IMR-90 (cell line): Measurements from ENCODE around the gene SPTB. TPM values are rescaled to one million over a fixed set of nuclear protein-coding genes. Genes with fewer than 3 reads are reported as not detected.
A peak's percentile ranks its signal among the peaks of the same experiment; 100 is the strongest.

Experiments used
- ATAC-seq: fragments of 200-7000 bp; cut with Tn5 transposase; 2 replicates; pipeline ENCODE4 v1.9.1; 2020; ENCODE audit warnings: low read depth, mild to moderate bottlenecking, moderate library complexity
- BruUV-seq: library from RNA; stranded (reverse); fragments of 400-500 nt; replicated peaks from 2 replicates; lab custom pipeline; 2021; lab: Mats Ljungman, UMichigan
- CTCF ChIA-PET: fragments of 300-600 bp; formaldehyde crosslinking; extraction: SDS; loops from one replicate; lab custom pipeline; 2021; ENCODE audit warnings: antibody characterized with exemption; lab: Yijun Ruan, JAX
- POLR2A ChIA-PET: fragments of 300-600 bp; sonication (Branson Sonifier 250); formaldehyde crosslinking; loops from one replicate; lab custom pipeline; 2022; ENCODE audit warnings: antibody characterized with exemption; ENCODE audit not compliant: unreplicated experiment; lab: Charles Lee
- DNase-seq: peaks from one replicate; pipeline ENCODE4 v3.0.0; 2013
- H2AFZ ChIP-seq: replicated peaks from 2 replicates; pipeline ENCODE3; 2013; ENCODE audit warnings: low read length, mild to moderate bottlenecking; ENCODE audit not compliant: poor library complexity
- H2AK5ac ChIP-seq: 2 replicates; pipeline ENCODE4 v1.6.1; 2013; ENCODE audit warnings: low read depth, low read length, inconsistent platforms
- H2AK9ac ChIP-seq: replicated peaks from 2 replicates; pipeline ENCODE3; 2013; ENCODE audit warnings: mild to moderate bottlenecking, low read depth, low read length, moderate library complexity; ENCODE audit not compliant: poor library complexity
- H2BK120ac ChIP-seq: 2 replicates; pipeline ENCODE4 v1.6.1; 2013; ENCODE audit warnings: low read depth, low read length, inconsistent platforms
- H2BK15ac ChIP-seq: 3 replicates; pipeline ENCODE4 v1.6.1; 2013; ENCODE audit warnings: low read depth, low read length, inconsistent platforms
- H2BK20ac ChIP-seq: 2 replicates; pipeline ENCODE4 v1.6.1; 2013; ENCODE audit warnings: low read depth, mild to moderate bottlenecking, inconsistent platforms, low read length, moderate library complexity
- H2BK5ac ChIP-seq: 2 replicates; pipeline ENCODE4 v1.6.1; 2013; ENCODE audit warnings: mild to moderate bottlenecking, low read depth, low read length, inconsistent platforms; ENCODE audit not compliant: poor library complexity, severe bottlenecking
- H3K14ac ChIP-seq: replicated peaks from 2 replicates; pipeline ENCODE4 v1.6.1; 2013; ENCODE audit warnings: low read depth, low read length, inconsistent platforms
- H3K18ac ChIP-seq: 2 replicates; pipeline ENCODE4 v1.6.1; 2013; ENCODE audit warnings: low read depth, low read length, control low read depth
- H3K23ac ChIP-seq: 2 replicates; pipeline ENCODE4 v1.6.1; 2013; ENCODE audit warnings: low read depth, low read length, inconsistent platforms
- H3K27ac ChIP-seq: 2 replicates; pipeline ENCODE4 v1.5.1; 2013; ENCODE audit warnings: mild to moderate bottlenecking, control low read depth, low read length; ENCODE audit not compliant: insufficient read depth
- H3K27me3 ChIP-seq: 2 replicates; pipeline ENCODE4 v1.6.1; 2013; ENCODE audit warnings: low read length; ENCODE audit not compliant: control insufficient read depth, insufficient read depth
- H3K36me3 ChIP-seq: 2 replicates; pipeline ENCODE4 v1.6.1; 2013; ENCODE audit warnings: low read length, mixed read lengths; ENCODE audit not compliant: control insufficient read depth, insufficient read depth
- H3K4ac ChIP-seq: 2 replicates; pipeline ENCODE4 v1.6.1; 2013; ENCODE audit warnings: low read depth, low read length, inconsistent platforms
- H3K4me1 ChIP-seq: 2 replicates; pipeline ENCODE4 v1.6.1; 2013; ENCODE audit warnings: low read length, mixed read lengths; ENCODE audit not compliant: control insufficient read depth, insufficient read depth
- H3K4me2 ChIP-seq: 2 replicates; pipeline ENCODE4 v1.6.1; 2013; ENCODE audit warnings: low read depth, mild to moderate bottlenecking, control low read depth, low read length, moderate library complexity
- H3K4me3 ChIP-seq: 2 replicates; pipeline ENCODE4 v1.5.1; 2013; ENCODE audit warnings: low read depth, mild to moderate bottlenecking, control low read depth, low read length, moderate library complexity; ENCODE audit not compliant: insufficient read depth
- H3K56ac ChIP-seq: 2 replicates; pipeline ENCODE4 v1.6.1; 2013; ENCODE audit warnings: low read length, inconsistent platforms; ENCODE audit not compliant: insufficient read depth; ENCODE audit errors: extremely low read depth
- H3K79me1 ChIP-seq, 2 experiments: 2 replicates each; pipeline ENCODE4 v1.6.1; 2013; ENCODE audit warnings: low read length in 2 of 2, inconsistent platforms in 1 of 2, low read depth in 1 of 2
- H3K9ac ChIP-seq: 2 replicates; pipeline ENCODE4 v1.6.1; 2013; ENCODE audit warnings: low read depth, low read length, control low read depth
- H3K9me1 ChIP-seq: 2 replicates; pipeline ENCODE4 v1.6.1; 2013; ENCODE audit warnings: low read length, inconsistent platforms; ENCODE audit not compliant: insufficient read depth
- H3K9me3 ChIP-seq: 2 replicates; pipeline ENCODE4 v1.6.1; 2013; ENCODE audit warnings: low read length; ENCODE audit not compliant: control insufficient read depth, insufficient read depth
- H4K20me1 ChIP-seq: 2 replicates; pipeline ENCODE4 v1.6.1; 2013; ENCODE audit warnings: low read length, inconsistent platforms; ENCODE audit not compliant: insufficient read depth
- H4K5ac ChIP-seq: 2 replicates; pipeline ENCODE4 v1.6.1; 2013; ENCODE audit warnings: mild to moderate bottlenecking, low read depth, low read length, control low read depth
- H4K8ac ChIP-seq, 2 experiments: 2 replicates each; pipeline ENCODE4 v1.6.1; 2013; ENCODE audit warnings: low read depth in 2 of 2, low read length in 2 of 2, control low read depth in 1 of 2, inconsistent platforms in 1 of 2
- H4K91ac ChIP-seq: 2 replicates; pipeline ENCODE4 v1.6.1; 2013; ENCODE audit warnings: low read depth, low read length, inconsistent platforms; ENCODE audit not compliant: insufficient read depth
- FOS ChIP-seq: fragments of 150-350 bp; IDR thresholded peaks from 2 replicates; pipeline ENCODE4 v1.6.1; 2016; ENCODE audit warnings: low read depth, low read length
- MXI1 ChIP-seq: IDR thresholded peaks from 2 replicates; pipeline ENCODE4 v1.6.1; 2012; ENCODE audit warnings: low read depth, mild to moderate bottlenecking, low read length, moderate library complexity, borderline replicate concordance
- POLR2A ChIP-seq: IDR thresholded peaks from 2 replicates; pipeline ENCODE4 v1.6.1; 2012; ENCODE audit warnings: mild to moderate bottlenecking, low read depth, low read length
- RAD21 ChIP-seq: IDR thresholded peaks from 2 replicates; pipeline ENCODE4 v1.6.1; 2012; ENCODE audit warnings: low read length, improper control_type of control experiment
- WGBS, 2 experiments: methylation state at CpG; one replicate each; pipeline versions ENCODE4 v1.1.5 to v1.1.7; 2013; ENCODE audit warnings: missing lambda C conversion rate in 2 of 2; ENCODE audit not compliant: insufficient read length in 1 of 2; ENCODE audit errors: extremely low coverage in 2 of 2; 5-methylcytosine and 5-hydroxymethylcytosine counted together
- dilution Hi-C: fragments of 300-500 bp; cut with HindIII; formaldehyde crosslinking; loops from one replicate; pipeline ENCODE4 v1.14.3; 2018; ENCODE audit warnings: low sequenced_read_pairs; ENCODE audit not compliant: unreplicated experiment
- in situ Hi-C: fragments of 300-500 bp; cut with MboI; formaldehyde crosslinking; loops from 3 replicates; pipeline ENCODE4 v1.14.3; 2019; ENCODE audit warnings: low sequenced_read_pairs, inconsistent platforms, mixed read lengths
- intact Hi-C: fragments of 100-400 bp; cut with micrococcal nuclease; formaldehyde crosslinking; loops from 2 replicates; pipeline ENCODE4 v1.10.0; 2022
- polyA plus RNA-seq, 3 experiments: library from polyadenylated mRNA; depleted of rRNA; stranded (reverse); fragments of >200 nt; gene quantifications; 2 replicates each; pipeline ENCODE4 v1.2.3, GENCODE V29; 2012; ENCODE audit warnings: low replicate concordance in 1 of 3
- total RNA-seq: library from RNA; depleted of rRNA; stranded (reverse); fragments of >200 nt; gene quantifications from 2 replicates; pipeline ENCODE4 v1.2.3, GENCODE V29; 2012

The SPTB gene
- total and polyA plus RNA-seq, 2 of the 4 experiments (the other 2 are of a cell fraction) = under 0.01 to 0.07 TPM

- POLR2A ChIA-PET = no interaction called here
- H3K79me1 ChIP-seq = no peaks in the 10 kb centered on the region
- intact Hi-C loops = no loop called here
- peaks cover 2% of the 10 kb centered on the region for H3K4me1 ChIP-seq
- no peak overlapping the region for H3K18ac ChIP-seq
- no peak overlapping the region for H2BK5ac ChIP-seq
- no peak overlapping the region for H2AK5ac ChIP-seq
- no peaks in the 10 kb centered on the region for H3K9me1 ChIP-seq
- H3K4me2 ChIP-seq = no peak overlapping the region
- dilution Hi-C loops = no loop called here
- no peak overlapping the region for H2BK120ac ChIP-seq
- no peak overlapping the region for H2AK9ac ChIP-seq
- no peak overlapping the region for H3K27ac ChIP-seq
- ATAC-seq (peak; percentile 80), DNase-seq (peak; percentile 64)
- H2BK15ac ChIP-seq = no peak overlapping the region
- H2AFZ ChIP-seq = no peak overlapping the region
- H4K8ac ChIP-seq = no peak overlapping the region
- no TSS peak for BruUV-seq
- H3K9me3 ChIP-seq = no peaks in the 10 kb centered on the region
- in situ Hi-C loops = no loop called here
- H3K36me3 ChIP-seq = no peaks in the 10 kb centered on the region
- no peak overlapping the region for H4K91ac ChIP-seq
- no peak overlapping the region for H3K23ac ChIP-seq
- H3K27me3 ChIP-seq = peaks cover 55% of the 10 kb centered on the region
- H3K4ac ChIP-seq = no peak overlapping the region
- no peak overlapping the region for H3K56ac ChIP-seq
- CTCF ChIA-PET = no interaction called here
- WGBS, 2 experiments = no CpG with 5 or more reads among the region's 6 CpGs
- H2BK20ac ChIP-seq = no peak overlapping the region
- TF ChIP-seq FOS = no peak
- no peak for TF ChIP-seq MXI1
- no peak for TF ChIP-seq RAD21
- no peak for TF ChIP-seq POLR2A
- no peaks in the 10 kb centered on the region for H4K20me1 ChIP-seq
- no peak overlapping the region for H3K14ac ChIP-seq
- H3K4me3 ChIP-seq = no peak overlapping the region
- no peak overlapping the region for H4K5ac ChIP-seq
- H3K9ac ChIP-seq = no peak overlapping the region
These were observed 33.8 kb downstream of the SPTB start for GRCh38 chr14:64845878-64846277.
